Stimulated activated naive CD4-positive, alpha-beta T cell treated with Interleukin-2 at 50 U/mL for 16 hours (primary cell): ENCODE data around the gene DUOXA1.
"Not testable (repeated sequence)": the region's sequence is repeated elsewhere in the genome, so short reads cannot be mapped to it uniquely, and the experiment has no call there.

Experiments used
- DNase-seq: peaks from one replicate; lab custom pipeline; 2025; lab: John Stamatoyannopoulos, UW

DUOXA1 gene

DNA sequence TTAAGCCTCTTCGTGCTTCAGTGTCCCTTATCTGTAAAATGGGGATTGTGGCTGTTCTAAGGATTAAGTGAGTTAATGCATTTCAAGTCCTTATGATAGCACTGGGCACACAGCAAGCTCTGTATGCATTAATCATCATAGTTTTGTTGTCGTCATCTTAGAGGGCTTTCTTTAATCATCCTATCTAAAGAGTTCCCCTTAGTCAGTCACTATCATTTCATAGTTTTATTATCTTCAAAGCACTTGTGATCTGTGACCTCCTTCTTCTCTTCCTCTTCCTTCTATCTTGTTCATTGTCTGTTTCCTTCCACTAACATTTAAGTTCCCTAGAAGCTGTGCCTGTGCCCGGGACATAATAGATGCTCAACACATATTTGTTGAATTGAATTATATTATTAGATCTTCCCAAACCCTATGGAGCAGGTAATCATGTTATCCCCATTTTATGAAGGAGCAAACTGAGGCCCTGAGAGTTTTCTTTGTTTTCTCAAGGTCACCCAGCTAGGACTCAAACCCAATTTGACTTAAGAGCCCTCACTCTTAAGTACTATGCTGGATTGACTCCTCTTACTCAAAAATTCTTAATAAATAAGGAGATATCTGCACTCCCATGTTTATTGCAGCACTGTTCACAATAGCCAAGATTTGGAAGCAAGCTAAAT is 39.8 kb downstream of the DUOXA1 start:
- DNase-seq = no peak

DNA sequence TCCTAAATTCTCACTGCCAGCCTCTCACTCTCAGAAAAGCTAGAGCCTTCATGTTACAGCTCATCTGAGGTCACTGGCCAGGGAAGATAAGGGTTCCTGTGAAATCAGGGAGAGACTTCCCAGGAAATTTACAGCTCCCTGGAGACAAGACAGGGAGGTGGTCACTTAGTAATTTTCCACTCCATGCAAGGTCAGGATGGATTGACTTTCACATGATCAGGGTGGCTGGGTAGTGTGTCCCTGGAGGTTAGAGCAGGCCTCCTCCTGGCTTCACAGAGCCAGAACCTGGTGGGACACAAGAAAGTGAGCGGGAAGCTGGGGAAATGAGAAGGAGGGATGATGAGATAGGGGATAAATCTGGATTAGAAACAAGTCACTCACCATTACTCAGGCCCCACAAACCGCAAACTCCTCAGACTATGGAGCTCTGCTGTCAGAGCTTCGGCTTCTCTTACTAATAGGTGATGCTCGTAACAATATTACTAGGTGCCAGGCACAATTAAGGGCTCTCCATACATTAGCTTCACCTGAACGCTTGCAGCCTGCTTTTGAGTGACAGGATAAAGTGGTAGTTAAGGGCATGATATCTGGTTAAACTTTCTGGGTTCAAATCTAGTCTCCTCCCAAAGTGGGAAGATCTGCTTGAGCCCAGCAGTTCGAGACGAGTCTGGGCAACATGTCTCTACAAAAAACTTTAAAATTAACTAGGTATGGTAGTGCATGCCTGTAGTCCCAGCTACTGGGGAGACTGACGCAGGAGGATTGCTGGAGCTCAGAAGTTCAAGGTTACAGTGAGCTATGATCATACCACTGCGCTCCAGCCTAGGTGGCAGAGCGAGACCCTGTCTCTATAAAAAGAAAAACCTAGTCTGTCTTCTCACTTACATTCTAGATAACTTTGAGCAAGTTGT is 40.6 kb downstream of the DUOXA1 start:
- DNase-seq = no peak

DNA sequence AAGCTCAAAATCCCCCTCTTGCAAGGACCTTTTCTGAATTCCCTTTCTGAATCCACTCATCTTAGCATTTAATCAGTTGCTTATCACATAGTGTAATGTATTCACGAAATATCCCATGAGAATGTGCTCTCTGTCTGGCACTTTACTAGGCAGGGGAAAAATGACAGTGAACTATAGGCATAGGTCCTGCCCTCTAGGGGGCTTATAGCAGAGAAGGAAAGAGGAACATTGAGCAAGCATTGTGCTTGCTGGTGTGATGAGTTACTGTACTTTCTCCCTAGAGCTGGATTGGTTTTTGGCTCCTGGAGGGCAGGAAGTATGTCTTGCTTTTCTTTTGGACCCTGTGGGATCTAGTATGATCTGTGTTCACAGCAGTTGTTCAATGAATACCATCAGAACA is 42.2 kb downstream of the DUOXA1 start:
- no peak for DNase-seq

DNA sequence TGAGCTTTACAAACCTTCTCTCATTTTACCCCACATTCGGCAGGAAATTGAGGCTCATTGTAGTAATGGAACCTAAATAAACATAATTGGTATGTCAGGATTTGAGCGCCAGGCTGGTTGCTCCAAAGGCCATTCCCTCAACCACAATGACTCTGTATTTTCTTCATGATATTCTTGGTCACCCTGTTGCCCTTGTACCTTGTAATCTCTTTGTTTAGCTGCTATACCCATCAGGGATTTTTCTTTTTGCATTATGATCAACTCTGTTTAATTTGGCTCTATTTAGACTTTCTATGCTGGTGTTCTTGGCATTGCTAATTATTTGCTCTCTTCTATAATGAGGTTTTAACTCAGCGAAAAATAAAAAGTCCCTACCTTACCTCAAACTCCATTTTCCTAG is 45.5 kb downstream of the DUOXA1 start:
- no peak for DNase-seq

DNA sequence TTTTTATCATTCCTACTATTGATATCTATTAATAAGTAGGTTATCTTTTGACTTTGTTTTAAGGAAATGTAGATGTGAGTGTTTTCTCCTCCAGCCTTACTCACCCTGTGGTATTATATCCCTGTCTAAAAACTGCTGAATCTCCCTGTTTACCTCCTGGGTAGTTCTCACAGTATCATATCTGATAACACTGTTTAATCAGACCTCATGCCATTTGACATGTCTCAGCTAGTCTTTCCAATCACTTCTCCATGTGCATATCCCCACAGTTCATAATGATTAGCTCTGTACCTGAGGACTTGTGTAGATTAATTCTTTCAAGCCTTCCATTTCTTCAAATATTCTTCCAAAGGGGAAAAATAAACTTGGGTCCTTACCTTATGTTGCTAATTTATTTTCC is 46.5 kb downstream of the DUOXA1 start:
- no peak for DNase-seq

DNA sequence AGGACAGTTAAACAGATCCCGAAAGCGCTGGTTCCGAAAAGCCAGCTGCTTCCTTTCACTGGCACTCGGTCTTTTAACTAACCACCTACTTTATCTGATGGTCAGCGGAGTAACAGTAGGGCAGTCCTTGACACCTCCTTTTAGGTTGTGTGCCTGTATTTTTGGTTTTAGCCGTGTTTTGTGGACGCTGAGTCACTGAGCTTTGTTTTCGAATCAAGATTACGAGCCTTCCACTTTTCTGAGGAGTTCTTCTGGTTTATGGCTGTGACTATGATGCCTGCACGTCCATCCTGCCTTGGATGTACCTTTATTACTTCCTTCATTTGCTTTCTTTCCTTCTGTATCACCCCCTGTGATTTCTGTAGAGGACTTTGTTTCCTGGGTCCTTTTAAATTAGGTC is 47.3 kb downstream of the DUOXA1 start:
- not testable (repeated sequence) for DNase-seq

DNA sequence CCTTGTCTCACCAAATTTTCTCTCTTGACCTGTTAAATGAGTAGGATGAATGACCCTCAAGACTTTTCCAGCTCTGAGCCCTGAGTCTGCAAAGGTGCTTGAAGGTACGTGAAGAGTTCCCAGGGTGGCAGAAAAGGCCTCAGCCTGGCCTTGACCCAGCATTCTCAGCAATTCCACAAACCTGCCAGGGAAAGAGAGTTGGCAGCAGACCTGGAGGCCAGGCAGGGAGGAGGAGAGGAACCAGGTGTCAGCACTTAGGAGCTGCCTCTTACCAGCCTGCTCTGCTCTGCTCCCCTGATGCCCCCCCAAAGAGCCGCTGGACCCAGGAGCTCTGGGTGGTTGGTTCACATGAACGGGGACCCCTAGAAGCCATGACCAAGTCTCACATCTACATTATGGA is 49.1 kb downstream of the DUOXA1 start:
- not testable (repeated sequence) for DNase-seq

DNA sequence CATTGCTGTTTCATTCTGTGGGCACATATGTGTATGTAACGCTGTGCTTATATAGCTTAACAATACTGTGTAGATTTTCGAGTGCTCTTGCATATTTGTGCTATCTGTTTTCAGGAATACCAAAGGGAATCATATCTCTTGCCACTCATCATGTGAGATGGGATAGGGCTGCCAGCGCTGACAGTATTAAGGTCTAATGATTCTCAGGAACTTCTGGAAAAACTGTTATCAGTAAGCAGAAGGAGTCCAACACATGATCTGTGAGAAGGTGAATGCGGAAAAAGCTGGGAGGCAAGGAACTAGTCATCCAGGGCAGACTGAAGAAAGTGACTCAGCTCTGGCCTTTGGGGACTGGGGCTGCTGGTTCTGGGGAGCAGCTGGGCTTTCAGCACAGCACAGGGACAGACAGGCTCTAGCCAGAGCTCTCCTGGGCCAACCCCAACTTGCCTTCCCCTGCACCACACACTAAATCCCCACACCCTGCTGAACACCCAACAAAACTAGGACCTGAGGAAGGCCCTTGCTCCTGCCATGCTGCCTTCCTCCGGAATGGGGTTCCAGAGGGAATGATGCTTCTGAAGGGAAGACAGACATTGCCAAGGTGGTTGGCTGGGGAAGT is 49.9 kb downstream of the DUOXA1 start:
- not testable (repeated sequence) for DNase-seq

DNA sequence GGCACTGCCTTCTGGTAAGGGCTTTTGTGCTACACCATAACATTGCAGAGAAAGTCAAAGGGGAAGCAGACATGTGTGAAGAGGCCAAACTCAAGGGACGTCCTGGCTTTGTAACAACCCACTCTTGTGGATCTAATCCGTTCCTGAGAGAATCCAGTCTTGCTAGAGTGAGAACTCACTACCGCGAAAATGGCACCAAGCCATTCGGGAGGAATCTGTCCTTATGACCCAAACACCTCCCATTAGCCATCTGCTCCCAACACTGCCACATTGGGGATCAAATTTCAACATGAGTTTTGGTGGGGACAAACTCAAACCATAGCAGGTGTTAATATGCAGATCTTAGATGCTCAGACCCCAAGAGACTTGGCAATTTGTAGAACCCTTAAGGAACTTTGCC is 50.5 kb downstream of the DUOXA1 start:
- DNase-seq = not testable (repeated sequence)

DNA sequence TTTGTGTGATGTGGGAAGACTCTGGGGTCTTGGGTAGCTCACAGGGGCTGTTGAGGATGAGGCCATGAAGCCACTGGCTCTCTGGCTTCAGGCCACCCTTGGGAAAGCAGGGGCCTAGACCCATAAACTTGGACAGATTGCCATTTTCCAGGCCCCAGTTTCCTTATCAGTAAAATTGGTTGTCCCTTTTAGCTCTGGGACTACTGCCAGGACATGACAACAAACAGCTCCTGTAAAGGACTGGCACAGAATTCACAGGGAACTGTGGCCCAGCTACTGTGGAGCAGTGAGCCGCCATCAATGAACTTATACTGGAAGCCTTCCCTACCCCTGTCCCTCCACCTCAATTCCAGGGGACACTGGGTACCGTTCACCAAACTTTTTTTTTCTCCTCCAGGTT is 52.3 kb downstream of the DUOXA1 start:
- not testable (repeated sequence) for DNase-seq

DNA sequence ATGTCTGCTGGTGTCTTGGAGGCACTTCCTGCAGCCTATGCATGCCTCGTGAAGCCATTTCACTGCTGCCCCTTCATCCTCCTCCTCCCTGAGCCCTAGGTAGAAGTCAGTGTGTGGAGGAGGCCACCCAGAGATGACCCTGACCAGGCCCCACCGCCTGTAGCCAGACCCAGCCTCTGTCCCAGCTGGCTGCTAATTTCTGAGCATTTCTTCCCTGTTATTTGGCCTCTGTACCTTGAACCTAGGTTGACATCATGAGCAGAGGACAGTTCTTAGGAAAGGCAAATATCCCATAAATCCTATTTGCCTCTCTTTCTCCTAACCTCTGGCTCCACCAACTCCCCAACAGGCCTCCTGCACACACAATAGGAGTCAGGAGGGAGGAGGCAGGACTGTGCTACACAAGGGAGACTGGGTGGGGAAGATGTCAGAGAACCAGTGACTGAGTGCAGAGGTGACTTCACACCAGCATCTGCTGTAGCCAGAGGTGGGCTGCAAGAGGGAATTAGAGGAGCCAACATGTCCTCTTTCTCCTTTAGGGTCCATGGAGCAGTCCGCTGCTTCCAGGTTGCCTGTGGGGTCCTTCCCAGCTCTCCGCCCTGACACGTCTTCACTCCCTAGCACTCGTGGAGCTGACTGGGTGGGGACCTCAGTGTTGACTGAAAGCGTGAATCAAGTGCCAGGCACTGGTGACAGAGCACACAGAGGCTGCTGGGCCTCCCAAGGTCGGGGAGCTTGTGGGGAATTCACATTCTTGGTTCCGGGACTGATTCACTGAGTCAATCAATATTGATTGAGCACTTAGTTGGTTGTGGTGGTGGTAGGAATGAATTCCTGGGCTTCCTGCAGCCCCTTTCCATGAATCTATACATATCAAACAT is 54.0 kb downstream of the DUOXA1 start:
- not testable (repeated sequence) for DNase-seq

DNA sequence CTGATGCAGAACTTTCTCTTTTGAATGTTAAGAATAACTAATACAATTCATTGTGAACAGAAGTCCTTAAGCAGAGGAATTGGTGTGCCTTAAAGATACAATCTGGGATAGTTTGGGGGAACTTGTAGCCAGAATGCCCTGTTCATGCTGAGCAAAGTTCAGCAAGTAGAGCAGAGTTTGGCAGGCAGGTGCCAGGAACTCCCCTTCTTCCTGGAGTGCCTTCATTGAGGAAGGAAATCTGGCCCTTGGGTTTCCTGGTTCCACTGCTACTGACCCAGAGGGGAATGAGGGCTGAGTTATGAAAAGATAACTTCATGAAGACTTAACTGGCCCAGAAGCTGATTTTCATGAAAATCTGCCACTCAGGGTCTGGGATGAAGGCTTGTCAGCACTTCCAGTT is 56.1 kb downstream of the DUOXA1 start:
- DNase-seq = not testable (repeated sequence)

DNA sequence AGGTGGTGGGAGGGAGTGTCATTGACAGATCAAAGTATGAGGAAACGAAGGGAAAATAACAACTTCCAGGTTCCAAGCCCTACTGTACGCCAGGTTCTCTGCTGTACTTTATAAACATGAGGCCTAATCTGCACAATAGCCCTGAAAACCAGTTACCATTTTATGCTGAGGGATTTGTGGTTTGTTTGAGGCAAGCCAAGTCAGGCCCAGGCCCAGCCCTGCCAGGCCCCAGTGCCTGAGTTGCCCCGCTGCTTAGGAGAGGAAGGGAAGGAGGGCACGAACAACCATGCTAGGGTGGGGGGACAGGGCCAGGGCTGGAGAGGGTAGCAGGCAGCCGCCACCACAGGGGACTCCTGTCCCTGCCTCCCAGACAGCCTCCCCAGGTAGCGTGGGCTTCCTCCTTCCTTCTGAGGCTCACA is 59.7 kb downstream of the DUOXA1 start:
- not testable (repeated sequence) for DNase-seq
